COLO668 (cell line): ENCODE results near the gene GCGR.
A peak's percentile ranks its signal among the peaks of the same experiment; 100 is the strongest.
"Not testable (repeated sequence)": the region's sequence is repeated elsewhere in the genome, so short reads cannot be mapped to it uniquely, and the experiment has no call there.

ENCODE experiments used
- DNase-seq: peaks from one replicate; lab custom pipeline; 2025; ENCODE audit not compliant: unreplicated experiment; lab: John Stamatoyannopoulos, UW

Gene GCGR

DNA sequence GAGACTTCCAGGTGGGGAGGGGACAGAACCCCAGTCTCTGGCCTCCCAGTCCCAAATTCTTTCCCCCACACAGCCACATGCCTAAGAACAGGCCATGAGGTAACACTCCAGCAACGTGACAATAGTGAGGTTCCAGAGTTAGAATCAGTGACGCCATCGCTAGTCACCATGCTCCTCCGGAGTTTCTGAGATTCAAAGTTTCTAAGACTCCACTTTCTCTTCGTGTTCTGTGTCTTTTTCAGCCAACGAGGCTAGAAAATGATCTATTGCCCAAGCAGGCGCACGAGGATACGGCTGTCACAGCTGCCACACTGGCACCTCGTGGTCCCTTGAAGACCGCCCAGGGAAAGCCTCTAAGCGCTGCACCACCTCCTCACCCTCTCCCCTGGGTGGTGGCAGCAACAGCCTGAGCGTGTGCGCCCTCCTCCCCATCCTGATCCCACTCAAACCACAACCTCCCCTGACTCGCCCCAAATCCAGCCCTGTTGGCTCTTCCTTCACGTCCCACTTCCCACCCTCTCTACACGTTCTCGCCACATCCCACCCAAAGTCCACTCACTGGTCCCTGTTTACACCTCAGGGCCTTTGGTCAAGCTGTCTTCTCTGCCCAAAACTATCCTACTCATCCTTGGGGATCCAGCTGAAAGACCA, 28.1 kb downstream of the GCGR start:
- peak; percentile 37 for DNase-seq

DNA sequence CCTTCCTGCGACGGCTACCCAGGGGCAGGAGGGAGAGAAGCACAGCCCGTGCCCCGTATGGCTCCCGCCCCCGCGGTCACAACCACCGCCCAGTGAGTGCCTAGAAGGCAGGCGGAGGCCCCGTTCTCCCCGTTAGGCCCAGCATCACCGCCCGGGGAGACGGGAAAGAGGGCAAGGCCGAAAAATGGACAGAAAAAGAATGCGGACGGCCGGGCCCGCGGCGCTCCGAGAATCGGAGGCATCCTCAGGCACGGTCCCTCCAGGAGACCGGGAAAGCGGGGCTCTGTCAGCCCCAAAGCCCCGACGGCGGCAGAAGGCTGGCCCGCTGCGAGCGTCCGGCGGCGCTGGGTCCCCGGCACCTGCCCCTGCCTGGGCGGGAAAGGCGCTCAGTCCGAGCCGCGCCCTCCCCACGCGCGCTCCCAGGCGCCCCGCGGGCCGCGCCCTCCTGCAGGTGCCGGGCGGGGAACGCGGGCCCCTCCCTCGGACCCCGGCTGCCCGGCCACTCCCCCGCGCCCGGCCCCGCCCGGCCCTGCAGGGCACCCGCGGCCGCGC, 28.7 kb downstream of the GCGR start:
- peak; percentile 55 for DNase-seq

DNA sequence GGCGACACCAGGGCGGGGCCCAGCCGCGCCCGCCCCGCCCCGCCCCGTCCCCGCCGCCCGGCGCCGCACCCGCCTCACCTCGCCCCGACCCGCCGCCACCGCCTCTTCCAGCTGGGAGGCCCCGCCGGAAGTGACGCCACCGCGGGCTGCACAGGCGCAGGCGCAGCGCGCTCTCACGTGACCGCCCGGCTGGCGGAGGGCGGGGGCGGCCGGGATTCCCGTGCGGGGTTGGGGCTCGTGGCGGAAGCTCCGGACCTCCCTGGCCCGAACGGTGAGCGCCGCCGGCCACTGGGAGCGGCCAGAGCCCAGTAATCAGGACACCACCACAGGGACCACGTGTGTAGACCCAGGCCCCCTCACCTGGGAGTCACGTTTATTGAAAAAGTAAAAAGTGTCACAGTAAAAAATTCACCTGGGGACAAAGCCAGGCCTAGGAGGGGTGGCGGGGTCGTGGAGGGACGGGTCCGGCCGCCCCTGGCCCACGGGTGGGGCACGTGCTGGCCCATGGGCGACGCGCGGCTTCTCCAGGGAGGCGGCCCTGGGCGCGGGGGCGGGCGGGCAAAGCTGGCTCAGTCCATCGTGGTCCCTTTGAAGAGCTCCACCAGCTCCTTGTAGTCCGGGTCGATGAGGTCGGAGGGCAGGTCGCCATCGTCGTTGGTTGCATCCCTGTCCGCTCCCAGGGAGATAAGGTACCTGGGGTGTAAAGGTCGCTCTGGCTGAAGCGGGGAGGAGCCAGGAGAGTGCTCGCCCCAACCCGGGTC, 29.4 kb downstream of the GCGR start, which contains the start of gene MCRIP1:
Gene MCRIP1, minus strand, starts transcription at position 132 of the 761 bp plus-strand sequence. CDS start 8,785 bp downstream, outside the sequence.
- DNase-seq, result peak; percentile 96

GRCh38 chr17:81833921-81834830, 30.2 kb downstream of the GCGR start:
- DNase-seq, result no peak

DNA sequence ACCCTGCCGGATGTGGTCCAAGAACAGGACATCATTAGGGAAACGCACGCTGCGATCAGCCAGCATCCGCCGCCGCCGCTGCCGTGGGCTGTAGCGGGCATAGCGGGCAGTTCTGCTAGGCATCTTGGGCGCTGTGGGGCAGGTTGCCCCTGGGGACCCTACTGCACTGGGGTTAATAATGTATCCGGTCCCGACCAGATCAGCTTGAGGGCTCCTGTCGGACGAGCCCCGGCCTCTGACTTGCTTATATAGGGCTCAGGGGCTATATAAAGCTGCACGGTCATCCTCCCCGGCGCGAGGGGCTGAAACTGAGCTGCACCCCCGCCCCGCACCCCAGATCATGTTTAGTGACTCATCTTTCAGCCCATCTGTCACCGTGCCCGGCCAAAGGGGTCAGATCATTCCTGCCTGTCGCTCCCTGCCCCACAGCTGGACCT, 30.9 kb downstream of the GCGR start, which contains the start of gene PPP1R27:
Gene PPP1R27, minus strand, starts transcription at position 220 of the 437 bp plus-strand sequence. Its CDS starts 97 bp downstream, at position 123.
- no peak for DNase-seq

DNA sequence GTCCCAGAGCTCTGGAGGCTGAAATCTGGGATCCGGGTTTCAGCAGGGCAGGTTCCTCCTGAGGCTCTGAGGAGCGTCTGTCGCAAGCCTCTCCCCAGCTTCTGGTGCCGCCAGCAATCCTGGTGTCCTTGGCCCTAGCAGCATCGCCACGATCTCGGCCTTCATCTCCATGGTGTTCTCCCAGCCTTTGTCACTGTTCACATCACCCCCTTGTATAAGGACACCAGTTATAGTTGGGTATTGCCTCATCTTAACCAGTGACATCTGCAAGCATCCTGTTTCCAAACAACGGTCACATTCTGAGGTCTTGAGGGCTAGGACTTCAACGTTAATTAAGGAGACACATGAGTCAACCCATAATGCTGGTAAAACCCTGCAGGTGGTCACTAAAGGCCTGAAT, 33.7 kb downstream of the GCGR start:
- no peak for DNase-seq

- no peak for DNase-seq
These were observed 34.9 kb downstream of the GCGR start for GRCh38 chr17:81838753-81839255.

DNA sequence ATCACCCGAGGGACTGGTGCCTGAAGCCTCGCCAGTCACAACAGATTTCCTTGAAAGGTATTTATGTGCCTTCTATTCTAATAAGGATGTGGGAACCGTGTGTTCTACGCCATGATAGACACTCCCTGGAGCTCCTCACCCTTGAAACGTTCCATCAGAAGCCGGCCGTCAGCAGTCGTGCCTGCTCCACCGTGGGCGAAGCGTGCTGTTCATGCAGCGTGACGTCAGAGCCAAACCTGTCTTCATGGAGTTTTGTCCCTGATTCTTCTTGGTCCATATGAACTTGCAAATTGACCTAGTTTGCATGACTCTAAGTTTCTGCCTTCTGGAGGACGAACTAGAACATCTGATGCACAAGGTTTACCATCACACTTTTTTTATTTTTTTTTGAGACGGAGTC, 35.4 kb downstream of the GCGR start:
- DNase-seq, result no peak

DNA sequence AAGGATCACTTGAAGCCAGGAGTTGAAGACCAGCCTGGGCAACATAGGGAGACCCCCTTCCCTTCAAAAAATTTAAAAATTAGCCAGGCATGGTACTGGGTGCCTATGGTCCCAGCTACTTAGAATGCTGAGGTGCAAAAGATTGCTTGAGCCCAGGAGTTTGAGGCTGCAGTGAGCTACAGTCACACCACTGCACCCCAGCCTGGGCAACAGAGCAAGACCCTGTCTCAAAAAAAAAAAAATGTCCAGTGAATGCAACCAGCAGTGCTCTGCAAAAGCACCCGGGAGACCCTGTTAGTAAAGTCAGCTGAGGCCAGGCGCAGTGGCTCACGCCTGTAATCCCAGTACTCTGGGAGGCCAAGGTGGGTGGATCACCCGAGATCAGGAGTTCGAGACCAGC, 36.1 kb downstream of the GCGR start:
- DNase-seq, result not testable (repeated sequence)

DNA sequence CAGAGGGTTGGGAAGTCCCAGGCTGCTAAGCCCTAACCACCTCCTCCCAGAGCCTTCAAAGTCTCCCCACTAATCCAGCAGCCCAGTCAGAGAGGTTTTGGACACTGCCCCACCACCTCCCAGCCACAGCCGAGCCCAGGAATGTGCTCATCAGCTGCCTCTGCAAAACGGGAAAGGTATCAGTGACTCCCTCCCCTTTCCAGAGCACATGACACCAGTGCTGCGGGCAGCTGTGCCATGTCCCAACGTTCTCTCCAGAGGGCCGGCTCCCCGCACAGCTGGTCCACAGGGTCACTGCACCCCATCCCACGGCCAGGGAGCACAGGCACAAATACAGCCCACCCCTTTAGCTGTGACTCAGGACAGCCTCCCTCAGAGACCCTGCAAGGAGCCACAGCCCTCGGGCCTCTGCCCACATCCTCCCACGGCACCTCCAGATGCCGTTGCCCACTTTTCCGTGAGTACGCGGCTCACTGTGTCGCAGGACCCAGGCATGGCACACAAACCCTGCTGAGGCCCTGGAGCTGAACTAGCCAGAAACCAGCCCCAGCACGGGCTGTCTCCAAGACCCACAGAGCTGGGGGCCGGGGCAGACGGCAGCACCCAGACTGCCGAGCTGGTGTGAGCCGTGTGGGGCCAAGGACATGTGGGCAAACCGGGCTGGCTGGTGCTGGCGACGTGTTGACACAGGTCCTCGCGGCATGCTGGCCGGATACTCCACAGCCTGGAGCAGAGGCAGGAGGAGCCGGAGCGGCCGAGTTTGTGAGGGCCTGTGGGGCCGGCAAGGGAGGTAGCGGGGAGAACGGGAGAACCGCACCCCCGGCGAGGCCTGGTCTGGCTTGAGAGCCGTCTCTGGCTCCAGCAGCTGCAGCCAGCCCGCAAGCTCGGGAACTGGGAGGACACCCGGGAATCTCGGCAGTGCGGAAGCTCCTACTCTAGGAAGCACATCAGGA, 37.2 kb downstream of the GCGR start:
- peak; percentile 41 for DNase-seq

GRCh38 chr17:81841866-81842265, 37.9 kb downstream of the GCGR start:
- no peak for DNase-seq

GRCh38 chr17:81842378-81842724, 38.4 kb downstream of the GCGR start:
- DNase-seq, result no peak

GRCh38 chr17:81842725-81843504, 39.0 kb downstream of the GCGR start:
- DNase-seq, result no peak

DNA sequence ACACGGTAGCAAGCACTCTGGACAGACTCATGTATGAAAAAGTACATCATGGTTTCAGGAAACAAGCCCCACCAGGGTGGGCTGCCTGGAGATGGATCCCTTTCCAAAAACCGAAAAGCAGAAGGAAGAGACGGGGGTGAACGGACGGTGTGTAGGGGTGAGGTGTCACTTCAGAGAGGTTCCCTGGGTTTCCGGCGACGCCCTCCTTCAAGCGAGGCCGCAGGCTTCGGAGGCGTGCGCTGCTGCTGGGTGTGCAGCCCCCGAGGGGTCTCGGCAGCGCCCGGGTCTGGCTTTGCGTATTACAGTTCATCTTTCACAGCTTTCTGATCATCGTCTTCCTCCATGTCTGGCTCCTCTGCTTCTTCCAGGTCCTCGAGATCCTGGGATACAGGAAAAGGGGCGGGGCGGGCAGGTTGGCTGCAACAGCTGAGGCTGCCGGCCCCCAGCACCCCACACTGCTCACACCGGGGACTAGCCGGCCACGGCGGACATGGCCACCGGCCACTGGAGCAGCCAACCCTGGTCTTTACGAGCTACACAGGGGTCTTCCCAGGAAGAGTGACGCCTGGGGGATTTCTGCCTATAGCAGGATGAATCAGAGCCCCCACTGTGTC, 39.9 kb downstream of the GCGR start:
- DNase-seq, result no peak

GRCh38 chr17:81844327-81844851, 40.4 kb downstream of the GCGR start:
- DNase-seq, result no peak

- DNase-seq, result no peak
These were observed 40.9 kb downstream of the GCGR start for GRCh38 chr17:81844887-81845286.

- no peak for DNase-seq
These were observed 41.4 kb downstream of the GCGR start for GRCh38 chr17:81845361-81845760.
